H1 (cell line): ENCODE results near the gene HTR1D. TPM values are rescaled to one million over a fixed set of nuclear protein-coding genes. Genes with fewer than 3 reads are reported as not detected.

Source experiments
- BCL11A ChIP-seq, 2 experiments: IDR thresholded peaks; one replicate each; pipeline ENCODE4 v1.6.1; 2011; ENCODE audit warnings: low read depth in 2 of 2, low read length in 2 of 2, mild to moderate bottlenecking in 2 of 2
- GTF2F1 ChIP-seq: IDR thresholded peaks from 2 replicates; pipeline ENCODE4 v1.6.1; 2012; ENCODE audit warnings: low read depth, low read length, improper control_type of control experiment, borderline replicate concordance
- JUN ChIP-seq: IDR thresholded peaks from 2 replicates; pipeline ENCODE4 v1.6.1; 2011; ENCODE audit warnings: low read depth, mild to moderate bottlenecking, improper control_type of control experiment, low read length
- SIN3A ChIP-seq, 2 experiments: IDR thresholded peaks in 1 of 2; conservative IDR thresholded peaks in 1 of 2; 2 replicates each; pipeline ENCODE4 v1.6.1; 2011 to 2012; ENCODE audit warnings: low read length in 2 of 2, improper control_type of control experiment in 1 of 2, low read depth in 1 of 2, mild to moderate bottlenecking in 1 of 2
- polyA plus RNA-seq, 7 experiments: library from polyadenylated mRNA; depleted of rRNA in 3 of 7; stranded (reverse) in 5 of 7; unstranded in 2 of 7; fragments of >200 nt in 5 of 7; fragments of 200-250 nt in 2 of 7; gene quantifications; 1 replicate in 5 of 7; 2 replicates in 1 of 7; 4 replicates in 1 of 7; pipeline versions ENCODE4 v1.2.1 to v1.2.3, GENCODE V29; 2011 to 2013; ENCODE audit warnings: missing spikeins in 2 of 7, mixed read lengths in 2 of 7
- total RNA-seq: library from RNA; stranded (reverse); fragmentation: NEBNext Ultra II Directional; extraction: Animal tissue kit (Norgen Biotek cat#: 25700); gene quantifications from 2 replicates; pipeline ENCODE4 v1.2.1, GENCODE V29; 2021
- TF ChIP-seq, protein P1 (sequence below): IDR thresholded peaks from 2 replicates; pipeline ENCODE4 v1.6.1; 2012; ENCODE audit warnings: inconsistent platforms

HTR1D gene
- total and polyA plus RNA-seq, 2 of the 8 experiments (the other 6 are each of a cell fraction or from before 2014, with no cell fraction given): 8.8 to 11.5 TPM

DNA sequence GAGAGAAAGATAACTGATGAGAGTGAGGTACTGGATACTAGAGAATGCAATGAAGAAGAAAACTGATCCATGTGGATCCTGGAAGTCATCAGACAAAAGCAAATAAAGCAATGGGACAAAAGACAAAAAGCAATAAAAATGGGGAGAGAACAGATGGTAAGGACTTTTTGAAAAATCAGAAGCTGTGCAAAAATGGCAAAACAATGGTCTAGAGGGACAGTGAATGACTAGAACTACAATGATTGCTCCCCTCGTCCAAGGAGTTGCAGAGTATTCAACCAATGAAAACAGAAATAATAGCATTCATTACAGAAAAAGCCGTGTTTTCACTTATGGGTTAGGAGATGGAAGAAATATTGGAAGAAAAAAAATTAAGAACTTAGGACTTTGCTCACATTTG is 67.2 kb downstream of the HTR1D start (continued):
- TF ChIP-seq GTF2F1 (no peak), SIN3A (conservative IDR thresholded peaks at IDR 0.05 in 1 of 2, IDR thresholded peaks at IDR 0.05 in 1 of 2; ENCODE audit: low read depth in 1 of 2, low read length in 2 of 2) (no peak), BCL11A (IDR thresholded peaks at IDR 0.05; ENCODE audit: low read depth in 2 of 2, low read length in 2 of 2) (no peak), JUN (no peak)
- TF ChIP-seq, protein P1, sequence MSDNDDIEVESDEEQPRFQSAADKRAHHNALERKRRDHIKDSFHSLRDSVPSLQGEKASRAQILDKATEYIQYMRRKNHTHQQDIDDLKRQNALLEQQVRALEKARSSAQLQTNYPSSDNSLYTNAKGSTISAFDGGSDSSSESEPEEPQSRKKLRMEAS: no peak
